K562 (cell line): ENCODE data around the gene VMP1. TPM values are rescaled to one million over a fixed set of nuclear protein-coding genes. Genes with fewer than 3 reads are reported as not detected.

Source experiments
- ATAC-seq: fragments of 200-7000 bp; cut with Tn5 transposase; 3 replicates; pipeline ENCODE4 v1.9.1; 2020; ENCODE audit warnings: moderate library complexity
- BruUV-seq: library from RNA; stranded (reverse); fragments of 400-500 nt; replicated peaks from 2 replicates; lab custom pipeline; 2021; lab: Mats Ljungman, UMichigan
- CTCF ChIA-PET: fragments of 300-600 bp; formaldehyde crosslinking; extraction: SDS; loops from one replicate; lab custom pipeline; 2021; ENCODE audit warnings: low intra/inter-chr PET ratio; lab: Yijun Ruan, JAX
- POLR2A ChIA-PET: fragments of 300-600, 350-650 bp; sonication (Branson Sonifier 250); formaldehyde crosslinking; extraction: SDS; loops from one replicate; lab custom pipeline; 2021; ENCODE audit warnings: antibody characterized with exemption, inconsistent platforms; lab: Yijun Ruan, JAX
- DNase-seq, 4 experiments: peaks; one replicate each; pipeline versions ENCODE4 v3.0.0 to v3.0.0-alpha.2; 2011 to 2018; ENCODE audit warnings: low spot score in 3 of 4, mixed read lengths in 3 of 4; ENCODE audit errors: extremely low read depth in 1 of 4
- FAIRE-seq: peaks from 2 replicates; lab custom pipeline; 2011; peaks lifted over from hg19 to GRCh38; lab: Jason Lieb, UNC
- H2AFZ ChIP-seq: 2 replicates; pipeline ENCODE4 v1.6.0; 2011; ENCODE audit warnings: low read depth, low read length, control low read depth, inconsistent platforms
- H3K27ac ChIP-seq: fragments of 200-600 bp; 3 replicates; pipeline ENCODE4 v1.8.0; 2011; ENCODE audit warnings: low read depth, mild to moderate bottlenecking, control low read depth, inconsistent platforms, low read length, moderate library complexity, mixed read lengths; ENCODE audit errors: extremely low read depth
- H3K27me3 ChIP-seq, 2 experiments: fragments of 300-600 bp in 1 of 2; 2 replicates in 1 of 2; 3 replicates in 1 of 2; pipeline versions ENCODE4 v1.6.0 to v1.8.0; 2011; ENCODE audit warnings: inconsistent platforms in 2 of 2, low read length in 2 of 2, mild to moderate bottlenecking in 1 of 2, mixed read lengths in 1 of 2, moderate library complexity in 1 of 2; ENCODE audit not compliant: control insufficient read depth in 2 of 2, insufficient read depth in 2 of 2
- H3K36me3 ChIP-seq: fragments of 300-600 bp; 3 replicates; pipeline ENCODE4 v1.8.0; 2011; ENCODE audit warnings: mild to moderate bottlenecking, low read length, inconsistent platforms; ENCODE audit not compliant: control insufficient read depth, insufficient read depth
- H3K4me1 ChIP-seq, 2 experiments: fragments of 200-600 bp in 1 of 2; replicated peaks in 1 of 2; 2 replicates in 1 of 2; 3 replicates in 1 of 2; pipeline versions ENCODE4 v1.5.1 to v1.8.0; 2011; ENCODE audit warnings: inconsistent platforms in 2 of 2, low read length in 2 of 2, mild to moderate bottlenecking in 1 of 2, mixed read lengths in 1 of 2, moderate library complexity in 1 of 2; ENCODE audit not compliant: control insufficient read depth in 2 of 2, insufficient read depth in 2 of 2
- H3K4me2 ChIP-seq: 2 replicates; pipeline ENCODE4 v1.6.1; 2011; ENCODE audit warnings: low read length, control low read depth, inconsistent platforms, mixed read lengths; ENCODE audit not compliant: insufficient read depth
- H3K4me3 ChIP-seq: fragments of 200-600 bp; sonication (generic), shearing (Covaris generic); 2 replicates; pipeline ENCODE4 v1.5.1; 2016; ENCODE audit warnings: control low read depth, inconsistent platforms
- H3K79me2 ChIP-seq: fragments of 200-600 bp; 3 replicates; pipeline ENCODE4 v1.8.0; 2011; ENCODE audit warnings: low read length, inconsistent platforms; ENCODE audit not compliant: control insufficient read depth, insufficient read depth
- H3K9ac ChIP-seq, 2 experiments: 2 replicates each; pipeline versions ENCODE4 v1.6.0 to v1.6.1; 2011; ENCODE audit warnings: low read depth in 2 of 2, low read length in 2 of 2, control low read depth in 1 of 2, inconsistent platforms in 1 of 2, mild to moderate bottlenecking in 1 of 2, mixed read lengths in 1 of 2; ENCODE audit not compliant: insufficient read depth in 1 of 2
- H3K9me1 ChIP-seq: one replicate; pipeline ENCODE4 v1.6.0; 2011; ENCODE audit warnings: inconsistent platforms, mild to moderate bottlenecking, low read length, moderate library complexity; ENCODE audit not compliant: control insufficient read depth, insufficient read depth
- H3K9me3 ChIP-seq: replicated peaks from 2 replicates; pipeline ENCODE4 v1.5.1; 2011; ENCODE audit warnings: low read depth, low read length, inconsistent platforms; ENCODE audit not compliant: control insufficient read depth, insufficient read depth
- H4K20me1 ChIP-seq: replicated peaks from 2 replicates; pipeline ENCODE4 v1.6.1; 2011; ENCODE audit warnings: low read length, inconsistent platforms, mixed read lengths; ENCODE audit not compliant: control insufficient read depth, insufficient read depth
- FIP1L1 ChIP-seq: fragments of 200-400 bp; formaldehyde crosslinking; IDR thresholded peaks from 2 replicates; pipeline ENCODE4 v1.6.1; 2018; ENCODE audit warnings: mild to moderate bottlenecking, low read depth, low read length; ENCODE audit not compliant: poor library complexity, severe bottlenecking
- NFE2L1 ChIP-seq: fragments of 450-650 bp; IDR thresholded peaks from 2 replicates; pipeline ENCODE4 v1.6.1; 2016; ENCODE audit warnings: missing genetic modification characterization, low read depth, mild to moderate bottlenecking, missing compliant biosample characterization, moderate library complexity, borderline replicate concordance
- SMARCC2 ChIP-seq: fragments of 450-650 bp; IDR thresholded peaks from 2 replicates; pipeline ENCODE4 v1.6.1; 2017; ENCODE audit warnings: antibody characterized with exemption, moderate library complexity, mild to moderate bottlenecking, low read depth
- SOX6 ChIP-seq: fragments of 450-650 bp; IDR thresholded peaks from 2 replicates; pipeline ENCODE4 v1.6.1; 2014; ENCODE audit warnings: mild to moderate bottlenecking
- ZNF507 ChIP-seq: conservative IDR thresholded peaks from 2 replicates; pipeline ENCODE4 v1.6.1; 2017; ENCODE audit warnings: missing genetic modification characterization, missing compliant biosample characterization
- WGBS: fragments of 100-300 bp; shearing (Covaris generic); methylation state at CpG from one replicate; pipeline ENCODE4 v1.1.6; 2016; ENCODE audit warnings: low coverage, mixed read lengths; ENCODE audit not compliant: insufficient coverage; ENCODE audit errors: missing lambda C conversion rate; 5-methylcytosine and 5-hydroxymethylcytosine counted together
- in situ Hi-C: fragments of 300-500 bp; cut with MboI; formaldehyde crosslinking; loops from 4 replicates; pipeline ENCODE4 v1.15.0; 2018; ENCODE audit warnings: inconsistent platforms, mixed read lengths
- intact Hi-C: fragments of 100-400 bp; cut with micrococcal nuclease; formaldehyde crosslinking; loops from 2 replicates; pipeline ENCODE4 v1.14.2; 2022
- polyA plus RNA-seq, 8 experiments: library from polyadenylated mRNA; depleted of rRNA in 4 of 8; stranded (reverse) in 5 of 8; unstranded in 3 of 8; fragments of >200 nt; fragmentation: Nextera tagmentation in 2 of 8; fragmentation: Illumina TruSeq in 1 of 8; extraction: Ambion mirVana in 2 of 8; extraction: Trizol in 1 of 8; gene quantifications; 2 replicates each; pipeline versions ENCODE4 v1.2.1 to v1.2.3, GENCODE V29; 2011 to 2014; ENCODE audit warnings: inconsistent platforms in 1 of 8, missing spikeins in 1 of 8
- total RNA-seq, 7 experiments: library from RNA; depleted of rRNA in 6 of 7; stranded (reverse); fragments of >200 nt in 6 of 7; fragmentation: Illumina TruSeq in 2 of 7; extraction: Trizol in 2 of 7; gene quantifications; 2 replicates each; pipeline versions ENCODE4 v1.2.1 to v1.2.3, GENCODE V29; 2011 to 2021; ENCODE audit warnings: low replicate concordance in 1 of 7
- TF ChIP-seq, protein P1 (sequence below): fragments of 450-650 bp; IDR thresholded peaks from 2 replicates; pipeline ENCODE4 v1.6.1; 2016; ENCODE audit warnings: low read depth, mild to moderate bottlenecking, moderate library complexity
- TF ChIP-seq, protein P2 (sequence below): sonication (generic); formaldehyde crosslinking; IDR thresholded peaks from 2 replicates; pipeline ENCODE4 v1.8.1; 2023; ENCODE audit warnings: mild to moderate bottlenecking, missing genetic modification reagents, moderate library complexity

Gene VMP1
- total and polyA plus RNA-seq, 9 of the 15 experiments (the other 6 are each of a cell fraction or from before 2014, with no cell fraction given), result 123 to 304 (median 151) TPM

DNA sequence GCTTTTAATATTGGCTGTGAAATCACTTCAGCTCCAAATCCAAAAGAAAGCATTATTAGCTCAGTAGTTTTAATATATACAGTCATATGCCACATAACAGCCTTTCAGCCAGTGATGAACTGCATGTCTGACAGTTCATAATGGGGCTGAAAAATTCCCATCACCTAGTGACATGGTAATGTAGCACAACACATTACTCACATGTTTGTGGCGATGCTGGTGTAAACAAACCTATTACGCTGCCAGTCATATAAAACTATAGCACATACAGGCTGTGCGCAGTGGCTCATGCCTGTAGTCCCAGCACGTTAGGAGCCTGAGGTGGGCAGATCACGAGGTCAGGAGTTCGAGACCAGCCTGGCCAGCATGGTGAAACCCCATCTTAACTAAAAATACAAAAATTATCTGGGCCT, 93.1 kb downstream of the VMP1 start (continued):
- TF ChIP-seq, protein P1, sequence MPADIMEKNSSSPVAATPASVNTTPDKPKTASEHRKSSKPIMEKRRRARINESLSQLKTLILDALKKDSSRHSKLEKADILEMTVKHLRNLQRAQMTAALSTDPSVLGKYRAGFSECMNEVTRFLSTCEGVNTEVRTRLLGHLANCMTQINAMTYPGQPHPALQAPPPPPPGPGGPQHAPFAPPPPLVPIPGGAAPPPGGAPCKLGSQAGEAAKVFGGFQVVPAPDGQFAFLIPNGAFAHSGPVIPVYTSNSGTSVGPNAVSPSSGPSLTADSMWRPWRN, result no peak

DNA sequence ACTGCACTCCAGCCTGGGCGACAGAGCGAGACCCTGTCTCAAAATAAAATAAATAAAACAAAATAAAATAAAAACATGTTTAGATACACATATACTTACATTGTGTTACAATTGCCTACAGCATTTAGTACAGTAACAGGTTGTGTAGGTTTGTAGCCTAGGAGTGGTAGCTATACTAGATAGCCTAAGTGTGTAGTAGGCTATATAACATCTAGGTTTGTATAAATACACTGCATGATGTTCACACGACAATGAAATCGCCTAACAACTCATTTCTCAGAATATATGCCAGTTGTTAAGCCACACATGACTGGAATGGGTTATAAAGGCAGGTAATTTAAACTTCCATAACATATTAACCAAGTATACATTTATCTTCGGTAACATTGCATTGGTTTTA, 94.7 kb downstream of the VMP1 start:
- Histone ChIP-seq H3K4me1 (peaks cover 0 to 8% of the 10 kb centered on the region in 2 experiments; a peak in 4 of 5 replicates), H3K27me3 (no peaks in the 10 kb centered on the region), H2AFZ (no peak overlapping the region)
- POLR2A ChIA-PET, result interaction anchor here (1.0 kb wide), 1 partner anchor 28 kb away, joined by 4 read pairs; no protein-coding TSS in a partner anchor
- TF ChIP-seq ZNF507 (tag) (no peak), SOX6 (no peak), NFE2L1 (tag) (no peak), FIP1L1 (no peak), SMARCC2 (no peak)
- TF ChIP-seq, protein P2, sequence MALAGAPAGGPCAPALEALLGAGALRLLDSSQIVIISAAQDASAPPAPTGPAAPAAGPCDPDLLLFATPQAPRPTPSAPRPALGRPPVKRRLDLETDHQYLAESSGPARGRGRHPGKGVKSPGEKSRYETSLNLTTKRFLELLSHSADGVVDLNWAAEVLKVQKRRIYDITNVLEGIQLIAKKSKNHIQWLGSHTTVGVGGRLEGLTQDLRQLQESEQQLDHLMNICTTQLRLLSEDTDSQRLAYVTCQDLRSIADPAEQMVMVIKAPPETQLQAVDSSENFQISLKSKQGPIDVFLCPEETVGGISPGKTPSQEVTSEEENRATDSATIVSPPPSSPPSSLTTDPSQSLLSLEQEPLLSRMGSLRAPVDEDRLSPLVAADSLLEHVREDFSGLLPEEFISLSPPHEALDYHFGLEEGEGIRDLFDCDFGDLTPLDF (CRISPR knock-in tag), result no peak
- TF ChIP-seq, all 486 proteins: peak for 0
- no peaks in the 10 kb centered on the region for H3K9me1 ChIP-seq
- H4K20me1 ChIP-seq, result no peaks in the 10 kb centered on the region
- no peak for DNase-seq
- no peak for FAIRE-seq
- BruUV-seq, result no TSS peak
- in situ Hi-C loops, result no loop called here
- ATAC-seq, result peak; percentile 14; the same call in 2 of the 3 replicates
- H3K79me2 ChIP-seq, result peaks cover 9% of the 10 kb centered on the region; the same call in 1 of the 3 replicates
- H3K4me2 ChIP-seq, result no peak overlapping the region
- H3K9me3 ChIP-seq, result no peaks in the 10 kb centered on the region
- peak overlapping the region; percentile 94; the same call in 1 of the 3 replicates for H3K27ac ChIP-seq
- H3K36me3 ChIP-seq, result no peaks in the 10 kb centered on the region; the same call in 2 of the 3 replicates
- intact Hi-C loops, result no loop called here
- no peak overlapping the region for H3K4me3 ChIP-seq
- WGBS, result 91% methylated on average over 5 of the region's 5 CpGs
- CTCF ChIA-PET, result no interaction called here
- H3K9ac ChIP-seq, result no peak overlapping the region; a peak in 1 of 4 replicates
